GM23338 (cell line): ENCODE data around the gene DDAH2. TPM values are rescaled to one million over a fixed set of nuclear protein-coding genes. Genes with fewer than 3 reads are reported as not detected.

Source experiments
- ATAC-seq: fragments of 200-7000 bp; cut with Tn5 transposase; 3 replicates; pipeline ENCODE4 v1.9.1; 2020
- DNase-seq: peaks from one replicate; pipeline ENCODE4 v3.0.0-alpha.2; 2015; ENCODE audit warnings: low spot score
- H2AFZ ChIP-seq: fragments of 200-600 bp; sonication (generic); 2 replicates; pipeline ENCODE4 v1.8.0; 2016; ENCODE audit warnings: antibody characterized with exemption, mild to moderate bottlenecking, moderate library complexity
- H3F3A ChIP-seq: fragments of 200-600 bp; sonication (generic); replicated peaks from 2 replicates; pipeline ENCODE4 v1.8.0; 2017; ENCODE audit warnings: antibody characterized with exemption, mixed run types, low read depth
- H3K27ac ChIP-seq: fragments of 200-600 bp; sonication (generic); 2 replicates; pipeline ENCODE4 v1.6.1; 2016; ENCODE audit warnings: low read depth
- H3K27me3 ChIP-seq: fragments of 200-600 bp; sonication (generic); 2 replicates; pipeline ENCODE4 v1.8.0; 2016; ENCODE audit warnings: mild to moderate bottlenecking, mixed run types, moderate library complexity; ENCODE audit not compliant: insufficient read depth
- H3K36me3 ChIP-seq: fragments of 200-600 bp; sonication (generic); 2 replicates; pipeline ENCODE4 v1.8.0; 2016; ENCODE audit warnings: mild to moderate bottlenecking; ENCODE audit not compliant: insufficient read depth
- H3K4me1 ChIP-seq: fragments of 200-600 bp; sonication (generic); 2 replicates; pipeline ENCODE4 v1.8.0; 2016; ENCODE audit warnings: mild to moderate bottlenecking, moderate library complexity; ENCODE audit not compliant: insufficient read depth
- H3K4me2 ChIP-seq: fragments of 200-600 bp; sonication (generic); 2 replicates; pipeline ENCODE4 v1.7.1; 2017; ENCODE audit warnings: mixed run types
- H3K4me3 ChIP-seq: fragments of 200-600 bp; sonication (generic); 2 replicates; pipeline ENCODE4 v1.6.1; 2016; ENCODE audit warnings: mixed run types
- H3K79me2 ChIP-seq: fragments of 200-600 bp; sonication (generic); replicated peaks from 2 replicates; pipeline ENCODE4 v1.8.0; 2017; ENCODE audit warnings: mild to moderate bottlenecking; ENCODE audit not compliant: insufficient read depth
- H3K9me2 ChIP-seq: fragments of 200-600 bp; sonication (generic); 2 replicates; pipeline ENCODE4 v1.8.0; 2017; ENCODE audit not compliant: insufficient read depth
- H4K20me1 ChIP-seq: fragments of 200-600 bp; sonication (generic); replicated peaks from 2 replicates; pipeline ENCODE4 v1.8.0; 2017; ENCODE audit warnings: mild to moderate bottlenecking; ENCODE audit not compliant: insufficient read depth
- H3K27ac Mint-ChIP-seq: 2 replicates; pipeline ENCODE4 v1.8.0; 2020; ENCODE audit warnings: inconsistent platforms, mild to moderate bottlenecking, moderate library complexity, mixed read lengths
- H3K27me3 Mint-ChIP-seq: 3 replicates; pipeline ENCODE4 v1.8.0; 2022; ENCODE audit warnings: low read depth, mild to moderate bottlenecking, moderate library complexity, mixed read lengths, inconsistent platforms; ENCODE audit not compliant: insufficient read depth, poor library complexity
- H3K36me3 Mint-ChIP-seq: 3 replicates; pipeline ENCODE4 v1.8.0; 2021; ENCODE audit warnings: low read depth, mild to moderate bottlenecking, inconsistent platforms, moderate library complexity, mixed read lengths
- H3K4me1 Mint-ChIP-seq: 3 replicates; pipeline ENCODE4 v1.8.0; 2020; ENCODE audit warnings: mild to moderate bottlenecking, inconsistent platforms, mixed read lengths
- H3K4me3 Mint-ChIP-seq: 3 replicates; pipeline ENCODE4 v1.8.0; 2021; ENCODE audit warnings: moderate library complexity, mild to moderate bottlenecking, inconsistent platforms, mixed read lengths
- H3K9me3 Mint-ChIP-seq: 3 replicates; pipeline ENCODE4 v1.8.0; 2020; ENCODE audit warnings: moderate library complexity, mild to moderate bottlenecking, inconsistent platforms, mixed read lengths
- CREB1 ChIP-seq: fragments of 250-450 bp; sonication (Bioruptor Pico); IDR thresholded peaks from 2 replicates; pipeline ENCODE4 v1.5.0; 2020; ENCODE audit warnings: low read depth, mild to moderate bottlenecking, moderate library complexity
- ETS1 ChIP-seq: IDR thresholded peaks from 2 replicates; pipeline ENCODE4 v1.6.1; 2016; ENCODE audit warnings: antibody characterized with exemption
- EZH2 ChIP-seq: fragments of 200-600 bp; sonication (generic); IDR thresholded peaks from one replicate; pipeline ENCODE4 v1.8.0; 2017; ENCODE audit warnings: antibody characterized with exemption, mild to moderate bottlenecking, low read depth; ENCODE audit not compliant: unreplicated experiment
- POLR2AphosphoS5 ChIP-seq: IDR thresholded peaks from 2 replicates; pipeline ENCODE4 v1.6.1; 2016; ENCODE audit warnings: antibody characterized with exemption, low read depth
- ZNF331 ChIP-seq: fragments of 250-450 bp; sonication (Bioruptor Pico); IDR thresholded peaks from 2 replicates; pipeline ENCODE4 v1.5.0; 2020; ENCODE audit warnings: low read depth, mild to moderate bottlenecking, moderate library complexity
- ZNF462 ChIP-seq: fragments of 250-450 bp; sonication (Bioruptor Pico); IDR thresholded peaks from 2 replicates; pipeline ENCODE4 v1.5.0; 2020; ENCODE audit warnings: mild to moderate bottlenecking, moderate library complexity
- polyA plus RNA-seq: library from polyadenylated mRNA; unstranded; fragments of >200 nt; fragmentation: Nextera tagmentation; extraction: Ambion mirVana; gene quantifications from 2 replicates; pipeline ENCODE4 v1.2.1, GENCODE V29; 2016
- total RNA-seq: library from RNA; depleted of rRNA; stranded (reverse); fragments of >200 nt; shearing (Covaris generic); gene quantifications from 2 replicates; pipeline ENCODE4 v1.2.3, GENCODE V29; 2014

DDAH2 gene
- total and polyA plus RNA-seq, 2 experiments from 2014 or later, result 58.7 to 65.1 TPM

GRCh38 chr6:31736021-31736767 lies 7.1 kb upstream of the DDAH2 start, which contains the start of gene CLIC1:
Gene CLIC1, minus strand, starts transcription at chr6:31736530. Its CDS starts 230 bp downstream, at chr6:31736300.
- Mint-ChIP-seq H3K27ac (peak within 1 kb of the TSS; percentile 43), H3K27me3 (peaks cover 33% of the 10 kb centered on the region), H3K36me3 (peaks cover 39% of the 10 kb centered on the region), H3K4me3 (peak within 1 kb of the TSS; percentile 92), H3K9me3 (no peaks in the 10 kb centered on the region; the same call in 2 of the 3 replicates), H3K4me1 (peaks cover 45% of the 10 kb centered on the region)
- Histone ChIP-seq H3K27ac (peak within 1 kb of the TSS; percentile 58; the same call in 1 of the 2 replicates), H3K9me2 (no peaks in the 10 kb centered on the region), H3K4me2 (peak within 1 kb of the TSS; percentile 91), H3K4me1 (peaks cover 44% of the 10 kb centered on the region), H4K20me1 (peaks cover 11% of the 10 kb centered on the region; the same call in 1 of the 2 replicates), H3F3A (peaks cover 55% of the 10 kb centered on the region), H3K27me3 (no peaks in the 10 kb centered on the region), H3K79me2 (peaks cover 27% of the 10 kb centered on the region), H3K36me3 (peaks cover 26% of the 10 kb centered on the region), H2AFZ (peak within 1 kb of the TSS; percentile 83), H3K4me3 (peak within 1 kb of the TSS; percentile 96)
- ATAC-seq, result peak; percentile 43
- TF ChIP-seq CREB1 (CRISPR knock-in tag), result no peak
- TF ChIP-seq POLR2AphosphoS5, result peak; percentile 87
- TF ChIP-seq ETS1, result no peak
- TF ChIP-seq ZNF331, result no peak
- TF ChIP-seq EZH2, result no peak
- no peak for TF ChIP-seq ZNF462 (CRISPR knock-in tag)
- DNase-seq, result peak; percentile 90
